ENCODE measurements around the gene MMP20.
"Not testable (repeated sequence)": the region's sequence is repeated elsewhere in the genome, so short reads cannot be mapped to it uniquely, and the experiment has no call there.

MMP20 gene

GRCh38 chr11:102625177-102625576 lies at the start of gene MMP20:
MMP20 (minus strand) TSS chr11:102625332; CDS start chr11:102625319, 13 bp downstream.
- in situ Hi-C loops (cut with MboI; ENCODE audit: low sequenced_read_pairs), result no loop called here

GRCh38 chr11:102669664-102670063 lies 44.5 kb upstream of the MMP20 start:
- in situ Hi-C loops (cut with MboI; ENCODE audit: low sequenced_read_pairs), result no loop called here

- in situ Hi-C loops (cut with MboI; ENCODE audit: low sequenced_read_pairs), result no loop called here
Measured at GRCh38 chr11:102666331-102666957, 41.3 kb upstream of the MMP20 start.

GRCh38 chr11:102664001-102664752 lies 39.0 kb upstream of the MMP20 start:
- in situ Hi-C loops (cut with MboI; ENCODE audit: low sequenced_read_pairs), result no loop called here

- in situ Hi-C loops (cut with MboI; ENCODE audit: low sequenced_read_pairs), result no loop called here
Measured at GRCh38 chr11:102662607-102663006, 37.5 kb upstream of the MMP20 start.

- in situ Hi-C loops (cut with MboI; ENCODE audit: low sequenced_read_pairs), result no loop called here
Measured at GRCh38 chr11:102661040-102661439, 35.9 kb upstream of the MMP20 start.

- in situ Hi-C loops (cut with MboI; ENCODE audit: low sequenced_read_pairs), result no loop called here
Measured at GRCh38 chr11:102656528-102656927, 31.4 kb upstream of the MMP20 start.

- in situ Hi-C loops (cut with MboI; ENCODE audit: low sequenced_read_pairs), result no loop called here
Measured at GRCh38 chr11:102655547-102655946, 30.4 kb upstream of the MMP20 start.

- in situ Hi-C loops (cut with MboI; ENCODE audit: low sequenced_read_pairs), result no loop called here
Measured at GRCh38 chr11:102654761-102655160, 29.6 kb upstream of the MMP20 start.

GRCh38 chr11:102653744-102654291 lies 28.7 kb upstream of the MMP20 start:
- in situ Hi-C loops (cut with MboI; ENCODE audit: low sequenced_read_pairs), result no loop called here

- in situ Hi-C loops (cut with MboI; ENCODE audit: low sequenced_read_pairs), result no loop called here
Measured at GRCh38 chr11:102647430-102647829, 22.3 kb upstream of the MMP20 start.

- in situ Hi-C loops (cut with MboI; ENCODE audit: low sequenced_read_pairs), result no loop called here
Measured at GRCh38 chr11:102643941-102644340, 18.8 kb upstream of the MMP20 start.

GRCh38 chr11:102640946-102641345 lies 15.8 kb upstream of the MMP20 start:
- in situ Hi-C loops (cut with MboI; ENCODE audit: low sequenced_read_pairs), result no loop called here

- in situ Hi-C loops (cut with MboI; ENCODE audit: low sequenced_read_pairs), result no loop called here
Measured at GRCh38 chr11:102639656-102640055, 14.5 kb upstream of the MMP20 start.

GRCh38 chr11:102637731-102638130 lies 12.6 kb upstream of the MMP20 start:
- in situ Hi-C loops (cut with MboI; ENCODE audit: low sequenced_read_pairs), result no loop called here

GRCh38 chr11:102633385-102634026 lies 8.4 kb upstream of the MMP20 start:
- in situ Hi-C loops (cut with MboI; ENCODE audit: low sequenced_read_pairs), result no loop called here

GRCh38 chr11:102632026-102632425 lies 6.9 kb upstream of the MMP20 start:
- in situ Hi-C loops (cut with MboI; ENCODE audit: low sequenced_read_pairs), result no loop called here

GRCh38 chr11:102630598-102631448 lies 5.7 kb upstream of the MMP20 start:
- in situ Hi-C loops (cut with MboI; ENCODE audit: low sequenced_read_pairs), result no loop called here

GRCh38 chr11:102629908-102630307 lies 4.8 kb upstream of the MMP20 start:
- in situ Hi-C loops (cut with MboI; ENCODE audit: low sequenced_read_pairs), result not testable (repeated sequence)

GRCh38 chr11:102626676-102627075 lies 1.5 kb upstream of the MMP20 start:
- in situ Hi-C loops (cut with MboI; ENCODE audit: low sequenced_read_pairs), result no loop called here

GRCh38 chr11:102623998-102624397 lies 1.1 kb downstream of the MMP20 start:
- in situ Hi-C loops (cut with MboI; ENCODE audit: low sequenced_read_pairs), result no loop called here
